HepG2 (cell line): ENCODE results near the gene CRKL. TPM values are rescaled to one million over a fixed set of nuclear protein-coding genes. Genes with fewer than 3 reads are reported as not detected.

Experiments used
- ATAC-seq: fragments of 200-7000 bp; cut with Tn5 transposase; 3 replicates; pipeline ENCODE4 v1.9.1; 2020; ENCODE audit warnings: mild to moderate bottlenecking, moderate library complexity
- BruUV-seq: library from RNA; stranded (reverse); fragments of 400-500 nt; replicated peaks from 2 replicates; lab custom pipeline; 2021; lab: Mats Ljungman, UMichigan
- CTCF ChIA-PET: fragments of 300-600 bp; formaldehyde crosslinking; extraction: SDS; loops from one replicate; lab custom pipeline; 2021; ENCODE audit warnings: low total read pairs, inconsistent platforms, low intra/inter-chr PET ratio; lab: Yijun Ruan, JAX
- POLR2A ChIA-PET: fragments of 350-600 bp; sonication (Branson Sonifier 250); formaldehyde crosslinking; loops from one replicate; lab custom pipeline; 2020; ENCODE audit warnings: antibody characterized with exemption, inconsistent platforms; lab: Yijun Ruan, JAX
- DNase-seq: peaks from one replicate; pipeline ENCODE4 v3.0.0-alpha.2; 2015; ENCODE audit warnings: low spot score
- FAIRE-seq: peaks from 3 replicates; lab custom pipeline; 2011; peaks lifted over from hg19 to GRCh38; lab: Jason Lieb, UNC
- H2AFZ ChIP-seq: one replicate; pipeline ENCODE4 v1.6.1; 2011; ENCODE audit warnings: low read length, inconsistent platforms
- H3K27ac ChIP-seq: fragments of 300-600 bp; 3 replicates; pipeline ENCODE4 v1.8.0; 2011; ENCODE audit warnings: mixed run types, mild to moderate bottlenecking, mixed read lengths, low read length, inconsistent platforms; ENCODE audit not compliant: insufficient read depth; ENCODE audit errors: extremely low read length
- H3K27me3 ChIP-seq, 2 experiments: fragments of 200-600 bp in 1 of 2; 2 replicates in 1 of 2; 3 replicates in 1 of 2; pipeline versions ENCODE4 v1.6.0 to v1.8.0; 2011; ENCODE audit warnings: low read length in 2 of 2, mild to moderate bottlenecking in 2 of 2, moderate library complexity in 2 of 2, inconsistent platforms in 1 of 2; ENCODE audit not compliant: insufficient read depth in 2 of 2, control insufficient read depth in 1 of 2
- H3K36me3 ChIP-seq, 2 experiments: fragments of 200-600 bp in 1 of 2; replicated peaks in 1 of 2; 2 replicates in 1 of 2; 3 replicates in 1 of 2; pipeline versions ENCODE4 v1.5.1 to v1.8.0; 2011; ENCODE audit warnings: low read length in 2 of 2, inconsistent platforms in 1 of 2; ENCODE audit not compliant: insufficient read depth in 2 of 2, control insufficient read depth in 1 of 2
- H3K4me1 ChIP-seq: 2 replicates; pipeline ENCODE4 v1.5.1; 2012; ENCODE audit warnings: low read length, inconsistent platforms; ENCODE audit not compliant: insufficient read depth
- H3K4me2 ChIP-seq: 2 replicates; pipeline ENCODE4 v1.6.0; 2011; ENCODE audit warnings: low read depth, low read length, inconsistent platforms
- H3K4me3 ChIP-seq, 3 experiments: fragments of 200-600 bp in 1 of 3; sonication (generic), shearing (Covaris generic) in 1 of 3; replicated peaks in 1 of 3; 2 replicates each; pipeline ENCODE4 v1.5.1; 2011 to 2016; ENCODE audit warnings: low read length in 3 of 3, inconsistent platforms in 2 of 3, low read depth in 2 of 3, mild to moderate bottlenecking in 2 of 3, control low read depth in 1 of 3, mixed read lengths in 1 of 3; ENCODE audit not compliant: insufficient read depth in 1 of 3
- H3K79me2 ChIP-seq: one replicate; pipeline ENCODE4 v1.6.1; 2011; ENCODE audit warnings: low read length, inconsistent platforms; ENCODE audit not compliant: insufficient read depth
- H3K9ac ChIP-seq: 2 replicates; pipeline ENCODE4 v1.6.0; 2011; ENCODE audit warnings: mild to moderate bottlenecking, low read depth, low read length, inconsistent platforms; ENCODE audit not compliant: insufficient read depth
- H3K9me3 ChIP-seq: 2 replicates; pipeline ENCODE4 v1.5.1; 2012; ENCODE audit warnings: mild to moderate bottlenecking, low read length
- H4K20me1 ChIP-seq: 2 replicates; pipeline ENCODE4 v1.6.0; 2011; ENCODE audit warnings: inconsistent platforms, mild to moderate bottlenecking, low read length, moderate library complexity; ENCODE audit not compliant: insufficient read depth
- ZBTB1 ChIP-seq: sonication (generic); formaldehyde crosslinking; IDR thresholded peaks from 2 replicates; pipeline ENCODE4 v1.4.0; 2020; ENCODE audit warnings: missing genetic modification reagents, borderline replicate concordance
- ZNF646 ChIP-seq: sonication (generic); formaldehyde crosslinking; IDR thresholded peaks from 2 replicates; pipeline ENCODE4 v1.9.0; 2021; ENCODE audit warnings: mild to moderate bottlenecking, missing genetic modification reagents
- WGBS: methylation state at CpG from one replicate; pipeline ENCODE4 v1.1.6; 2017; ENCODE audit warnings: low lambda C conversion rate; 5-methylcytosine and 5-hydroxymethylcytosine counted together
- in situ Hi-C: cut with HindIII; loops from 2 replicates; pipeline ENCODE4 v1.10.0; 2017; ENCODE audit warnings: low pct_unique_long_range_greater_than_20kb; ENCODE audit not compliant: extremely low pct_ligation_motif_present
- intact Hi-C: fragments of 100-400 bp; cut with micrococcal nuclease; formaldehyde crosslinking; loops from one replicate; pipeline ENCODE4 v1.10.0; 2022; ENCODE audit not compliant: unreplicated experiment
- polyA plus RNA-seq, 8 experiments: library from polyadenylated mRNA; depleted of rRNA in 3 of 8; stranded (reverse) in 7 of 8; unstranded in 1 of 8; fragments of >200 nt; fragmentation: Illumina TruSeq in 4 of 8; extraction: Trizol in 4 of 8; gene quantifications; 2 replicates each; pipeline versions ENCODE4 v1.2.1 to v1.2.3, GENCODE V29; 2011 to 2016; ENCODE audit warnings: low read depth in 4 of 8, missing spikeins in 1 of 8, mixed read lengths in 1 of 8; ENCODE audit not compliant: insufficient read depth in 1 of 8
- total RNA-seq, 5 experiments: library from RNA; depleted of rRNA; stranded (reverse); fragments of >200 nt; fragmentation: Illumina TruSeq; extraction: Trizol; gene quantifications; 2 replicates each; pipeline ENCODE4 v1.2.3, GENCODE V29; 2016; ENCODE audit warnings: low read depth in 1 of 5

The CRKL gene
- total and polyA plus RNA-seq, 2 of the 13 experiments (the other 11 are each of a cell fraction or from before 2014, with no cell fraction given): 37.4 to 60.6 TPM

GRCh38 chr22:20904980-20905355 lies 12.2 kb upstream of the CRKL start:
- TF ChIP-seq ZNF646 (CRISPR knock-in tag) (no peak), ZBTB1 (CRISPR knock-in tag) (no peak)
- TF ChIP-seq, all 625 proteins: peak for 0
- Histone ChIP-seq H3K27me3 (no peaks in the 10 kb centered on the region; a peak in 1 of 5 replicates), H2AFZ (no peak overlapping the region), H3K4me1 (peaks cover 40% of the 10 kb centered on the region), H3K36me3 (no peaks in the 10 kb centered on the region), H3K4me2 (no peak overlapping the region), H3K4me3 (no peak overlapping the region), H3K79me2 (no peaks in the 10 kb centered on the region), H3K9ac (no peak overlapping the region), H4K20me1 (no peaks in the 10 kb centered on the region), H3K9me3 (no peaks in the 10 kb centered on the region), H3K27ac (no peak overlapping the region)
- BruUV-seq: no TSS peak
- in situ Hi-C loops (no loop called here), intact Hi-C loops (no loop called here)
- CTCF ChIA-PET: no interaction called here
- ATAC-seq (no peak), FAIRE-seq (no peak), DNase-seq (no peak)
- POLR2A ChIA-PET: interaction anchor here (0.9 to 1.0 kb wide), 2 partner anchors 19 to 53 kb away, joined by 3 to 4 read pairs; no protein-coding TSS in a partner anchor
- WGBS: 17% methylated on average over 3 of the region's 3 CpGs
